Hematopoietic multipotent progenitor cell treated with erythropoietin and hydrocortisone succinate and interleukin-3 and kit ligand, for 6 days (in vitro differentiated cells): ENCODE results near the gene RPGRIP1L.
"Not testable (repeated sequence)": the region's sequence is repeated elsewhere in the genome, so short reads cannot be mapped to it uniquely, and the experiment has no call there.

Source experiments
- DNase-seq: peaks from one replicate; pipeline ENCODE4 v3.0.0-alpha.2; 2015

The RPGRIP1L gene

DNA sequence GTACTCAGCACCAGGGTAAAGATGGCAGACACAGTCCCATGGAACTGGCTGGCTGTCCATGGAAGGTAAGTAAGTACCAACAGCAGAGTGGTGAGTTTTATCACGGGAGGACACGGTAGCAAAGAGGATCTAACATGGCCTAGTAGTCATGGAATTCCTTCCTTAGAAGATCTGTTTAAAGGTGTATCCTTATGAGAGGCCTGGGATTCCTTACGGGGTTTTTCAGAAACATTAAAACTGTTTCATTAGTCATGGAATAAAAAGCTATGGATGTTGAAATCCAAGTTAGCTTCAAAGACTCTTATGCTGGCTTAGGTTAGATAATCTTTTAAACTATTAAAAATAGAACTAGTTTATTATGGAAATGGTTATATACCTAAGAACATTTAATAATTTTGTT, 7.7 kb upstream of the RPGRIP1L start:
- no peak for DNase-seq

DNA sequence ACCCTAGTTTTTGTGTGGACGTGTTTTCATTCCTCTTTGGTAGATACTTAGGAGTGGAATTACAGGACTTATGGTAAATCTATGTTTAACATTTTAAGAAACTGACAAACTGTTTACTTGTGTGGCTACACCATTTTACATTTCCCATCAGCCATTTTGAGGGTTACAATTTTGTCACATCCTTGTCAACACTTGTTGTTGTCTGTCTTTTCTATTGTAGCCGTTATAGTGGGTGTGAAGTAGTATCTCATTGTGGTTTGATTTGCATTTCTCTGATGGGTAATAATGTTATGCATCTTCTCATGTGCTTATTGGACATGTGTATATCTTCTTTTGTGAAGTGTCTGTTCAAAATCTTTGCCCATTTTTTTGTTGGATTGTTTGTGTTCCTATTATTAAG, 4.8 kb upstream of the RPGRIP1L start:
- DNase-seq = no peak

DNA sequence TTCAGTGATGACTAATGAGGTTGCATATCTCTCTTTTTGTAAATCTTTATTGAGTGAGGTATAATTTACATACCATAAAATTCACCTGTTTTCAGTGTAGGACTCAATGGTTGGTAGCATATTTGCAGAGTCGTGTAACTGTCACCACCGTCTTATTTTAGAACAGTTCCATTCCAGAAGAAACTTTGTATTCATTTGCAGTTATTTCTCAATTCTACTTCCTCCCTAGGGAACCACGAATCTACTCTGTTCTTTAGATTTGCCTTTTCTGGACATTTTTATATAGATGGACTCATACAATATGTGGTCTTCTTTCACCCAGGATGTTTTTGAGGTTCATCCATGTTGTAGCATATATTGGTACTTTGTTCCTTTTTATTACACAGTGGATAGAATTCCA, 4.0 kb upstream of the RPGRIP1L start:
- no peak for DNase-seq

DNA sequence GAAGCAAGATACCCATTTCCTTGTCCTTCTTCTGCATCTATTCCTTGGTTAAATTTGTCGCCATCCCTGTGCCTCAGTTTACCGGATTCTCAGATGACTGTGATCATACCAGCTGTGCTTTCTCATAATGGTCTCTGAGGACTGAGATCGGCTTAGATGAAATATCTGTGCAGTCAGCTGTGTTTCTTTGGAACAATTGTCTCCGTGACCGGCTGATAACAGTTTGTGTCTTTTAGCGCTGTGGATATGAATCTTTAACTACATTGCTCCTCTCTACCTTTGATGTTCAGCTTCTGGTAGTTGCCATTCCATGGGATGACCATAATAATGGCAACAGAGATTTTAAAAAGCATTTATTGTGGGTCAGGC, 770 bp upstream of the RPGRIP1L start:
- peak; percentile 28 for DNase-seq

DNA sequence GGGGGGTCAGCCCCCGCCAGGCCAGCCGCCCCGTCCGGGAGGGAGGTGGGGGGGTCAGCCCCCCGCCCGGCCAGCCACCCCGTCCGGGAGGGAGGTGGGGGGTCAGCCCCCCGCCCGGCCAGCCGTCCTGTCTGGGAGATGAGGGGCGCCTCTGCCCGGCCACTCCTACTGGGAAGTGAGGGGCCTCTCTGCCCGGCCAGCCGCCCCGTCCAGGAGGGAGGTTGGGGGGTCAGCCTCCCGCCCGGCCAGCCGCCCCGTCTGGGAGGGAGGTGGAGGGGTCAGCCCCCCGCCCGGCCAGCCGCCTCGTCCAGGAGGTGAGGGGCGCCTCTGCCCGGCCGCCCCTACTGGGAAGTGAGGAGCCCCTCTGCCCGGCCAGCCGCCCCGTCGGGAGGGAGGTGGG, 5.4 kb downstream of the RPGRIP1L start:
- DNase-seq = not testable (repeated sequence)

DNA sequence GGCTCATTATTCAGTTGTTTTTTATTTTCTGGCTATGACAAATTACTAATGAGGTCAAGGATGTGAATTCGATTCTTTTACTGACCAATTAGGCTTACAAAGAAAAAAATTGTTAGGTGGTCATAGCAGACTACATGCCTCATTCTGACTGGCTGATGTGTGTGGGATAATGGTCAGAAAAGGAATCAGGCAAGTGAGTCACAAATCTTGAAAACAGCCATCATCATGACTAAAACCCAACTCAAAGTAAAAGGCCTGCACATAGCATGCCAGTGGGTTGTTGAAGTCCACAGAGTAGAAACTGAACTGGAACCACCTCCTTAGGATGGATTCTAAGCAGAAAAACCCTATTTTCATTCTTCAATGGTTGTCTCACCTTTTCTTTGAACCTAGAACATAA, 8.6 kb downstream of the RPGRIP1L start:
- DNase-seq = no peak

DNA sequence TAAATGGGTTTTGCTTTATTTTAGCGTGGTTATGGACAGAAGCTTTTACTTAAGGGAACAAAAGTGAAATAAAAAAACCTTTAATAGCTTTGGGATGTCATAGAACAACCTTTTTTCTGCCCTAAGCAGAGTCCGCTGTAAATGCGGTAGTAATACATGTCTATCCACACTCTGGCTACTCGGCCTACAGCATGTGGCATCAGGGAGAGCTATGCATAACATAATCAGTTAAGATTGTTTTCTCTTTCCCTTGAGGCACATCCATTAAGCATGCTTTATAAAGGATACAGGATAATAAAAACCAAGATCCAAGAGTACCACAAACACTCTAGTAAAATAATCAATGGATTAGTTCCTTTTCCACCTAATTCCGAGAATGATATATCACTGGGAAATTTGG, 10.3 kb downstream of the RPGRIP1L start:
- no peak for DNase-seq

DNA sequence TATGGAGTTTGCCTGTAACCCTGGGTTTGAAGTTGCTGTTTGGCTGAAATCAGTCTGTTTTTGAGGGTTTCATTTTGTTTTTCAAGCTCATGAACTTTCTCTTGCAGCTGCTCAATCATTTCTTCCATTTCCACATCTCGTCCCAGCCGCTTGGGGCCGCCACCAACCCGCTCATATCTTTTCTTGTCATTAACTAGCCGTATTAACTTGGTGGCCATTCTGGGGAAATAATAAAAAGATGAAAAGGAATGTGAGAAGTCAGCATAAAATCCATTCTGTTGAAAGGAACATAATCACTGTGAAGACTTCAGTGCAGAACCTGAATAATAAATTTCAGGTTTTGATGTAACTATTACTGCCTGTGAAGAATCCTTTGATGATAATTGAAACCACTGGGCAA, 11.5 kb downstream of the RPGRIP1L start:
- DNase-seq = no peak

DNA sequence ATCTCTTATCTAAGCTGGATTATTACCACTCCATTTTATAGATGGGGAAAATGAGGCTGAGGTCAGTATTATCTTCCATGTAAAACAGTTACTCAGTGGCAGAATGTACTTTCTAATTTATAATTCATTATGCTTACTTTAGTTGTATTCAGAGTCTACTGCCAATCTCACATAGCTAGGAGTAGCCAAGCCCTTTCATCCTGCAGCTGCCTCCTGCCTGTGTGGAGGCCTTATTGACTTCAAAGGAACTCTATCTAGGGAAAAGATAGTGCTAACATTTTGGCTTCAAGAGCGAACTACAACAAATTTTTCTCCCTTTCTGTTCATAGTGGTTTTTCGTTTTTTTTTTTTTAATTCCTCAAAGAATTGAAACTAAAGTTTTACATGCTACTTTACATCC, 12.9 kb downstream of the RPGRIP1L start:
- no peak for DNase-seq

DNA sequence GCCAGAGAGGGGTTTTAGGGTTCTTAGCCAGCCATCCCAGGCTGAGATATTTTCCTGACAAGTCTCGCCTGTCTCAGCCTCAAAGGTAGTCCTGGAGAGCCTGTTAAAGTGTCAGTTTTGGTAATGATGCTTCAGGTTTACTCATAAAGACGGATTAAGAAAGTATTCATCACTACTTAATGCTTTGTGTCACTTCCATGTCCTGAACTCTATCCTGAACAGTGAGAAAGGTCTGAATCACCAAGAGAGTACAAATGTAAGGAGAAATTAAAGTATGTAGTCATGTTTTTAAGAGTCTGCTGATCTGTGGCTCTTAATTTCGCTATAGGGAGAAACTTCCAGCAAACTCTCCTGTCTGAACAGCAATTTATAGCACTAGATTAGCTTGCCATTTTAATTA, 14.0 kb downstream of the RPGRIP1L start:
- no peak for DNase-seq

DNA sequence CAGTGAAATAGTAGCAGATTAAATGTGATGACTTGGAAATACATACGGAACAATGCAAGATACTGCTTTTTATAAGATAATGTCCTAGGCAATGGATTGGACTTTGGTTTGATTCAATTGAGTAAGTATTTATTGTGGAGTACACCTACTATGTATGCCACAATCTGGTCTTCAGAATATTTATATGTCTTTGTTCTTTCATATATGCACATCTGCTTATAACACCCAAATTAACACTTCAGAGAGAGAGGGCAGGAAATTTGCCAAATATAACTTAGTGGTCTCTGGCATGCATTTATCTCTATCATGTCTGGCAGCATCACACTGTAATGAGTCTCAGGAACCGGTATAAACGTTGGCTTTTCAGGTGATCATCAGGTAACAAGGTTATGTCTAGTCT, 16.9 kb downstream of the RPGRIP1L start:
- no peak for DNase-seq

DNA sequence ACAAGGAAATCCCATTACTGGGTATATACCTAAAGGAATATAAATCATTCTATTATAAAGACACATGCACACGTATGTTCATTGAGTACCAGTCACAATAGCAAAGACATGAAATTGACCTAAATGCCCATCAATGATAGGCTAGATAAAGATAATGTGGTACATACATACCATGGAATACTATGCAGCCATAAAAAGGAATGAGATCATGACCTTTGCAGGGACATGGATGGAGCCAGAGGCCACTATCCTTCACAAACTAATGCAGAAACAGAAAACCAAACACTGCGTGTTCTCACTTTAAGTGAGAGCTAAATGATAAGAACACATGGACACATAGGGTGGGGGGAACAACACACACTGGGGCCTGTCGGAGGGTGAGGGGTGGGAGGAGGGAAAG, 18.3 kb downstream of the RPGRIP1L start:
- DNase-seq = not testable (repeated sequence)

DNA sequence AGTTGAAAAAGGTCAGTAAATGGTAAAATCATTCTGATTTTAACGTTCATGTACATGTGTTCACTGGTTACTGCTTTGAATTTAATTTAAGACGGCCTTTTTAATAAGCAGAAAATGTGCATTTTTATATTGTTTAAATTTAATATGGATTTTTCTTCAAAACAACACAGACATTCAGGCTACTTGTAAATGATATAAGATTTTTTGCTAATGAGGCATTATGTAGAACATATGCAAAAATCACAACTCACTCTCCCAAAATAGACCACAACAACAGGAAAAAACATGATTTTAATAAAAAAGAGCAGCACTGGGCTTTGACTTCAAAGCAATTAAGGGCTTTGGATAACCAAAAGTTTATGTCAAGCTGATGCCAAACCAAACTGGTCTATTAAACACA, 22.3 kb downstream of the RPGRIP1L start:
- no peak for DNase-seq

DNA sequence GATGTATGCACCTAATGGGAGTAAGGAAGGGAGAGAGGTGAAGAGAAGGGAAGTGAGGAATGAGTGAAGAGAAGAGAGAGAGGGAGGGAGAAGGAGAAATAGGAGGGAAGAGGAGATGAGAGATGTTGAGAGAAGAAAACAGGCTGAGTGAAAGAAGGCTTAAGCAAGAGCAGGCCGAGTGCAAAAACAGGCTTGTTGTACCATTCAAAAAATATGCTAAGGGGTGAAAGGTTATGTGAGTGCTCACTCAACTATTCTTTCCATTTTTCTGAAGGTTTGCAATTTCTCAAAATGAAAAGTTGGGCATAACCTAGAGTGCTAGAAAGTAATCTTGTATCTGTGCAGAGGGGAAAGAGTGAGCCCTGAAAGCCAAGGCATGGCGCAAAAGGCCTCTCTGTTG, 22.9 kb downstream of the RPGRIP1L start:
- DNase-seq = no peak

DNA sequence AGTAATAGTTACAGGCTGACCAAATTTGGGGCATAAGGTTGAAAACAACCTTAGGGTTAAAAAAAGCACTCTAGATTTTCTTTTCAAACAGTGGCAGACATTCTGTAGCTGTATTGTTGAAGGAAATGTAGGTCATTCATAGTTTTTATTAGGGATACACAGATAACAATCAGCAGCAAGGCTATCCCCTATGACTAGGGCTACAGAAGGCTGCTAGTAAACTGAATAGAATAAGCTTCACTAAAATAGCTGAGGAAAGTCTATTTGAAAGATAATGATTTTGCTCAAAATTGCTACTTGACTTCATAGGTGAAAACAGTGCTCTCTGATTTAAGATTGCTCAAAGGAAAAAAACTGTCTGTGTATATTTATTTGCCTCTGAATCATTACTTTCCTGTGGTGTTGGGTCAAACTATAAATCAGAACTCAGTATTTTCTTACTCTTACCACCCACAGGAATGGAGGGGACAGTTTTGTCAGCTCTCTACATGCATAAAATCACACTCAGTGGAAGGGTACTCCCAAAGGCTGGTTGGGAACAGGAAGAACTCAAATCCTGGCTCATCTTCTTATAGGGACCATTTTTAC, 24.8 kb downstream of the RPGRIP1L start:
- no peak for DNase-seq

DNA sequence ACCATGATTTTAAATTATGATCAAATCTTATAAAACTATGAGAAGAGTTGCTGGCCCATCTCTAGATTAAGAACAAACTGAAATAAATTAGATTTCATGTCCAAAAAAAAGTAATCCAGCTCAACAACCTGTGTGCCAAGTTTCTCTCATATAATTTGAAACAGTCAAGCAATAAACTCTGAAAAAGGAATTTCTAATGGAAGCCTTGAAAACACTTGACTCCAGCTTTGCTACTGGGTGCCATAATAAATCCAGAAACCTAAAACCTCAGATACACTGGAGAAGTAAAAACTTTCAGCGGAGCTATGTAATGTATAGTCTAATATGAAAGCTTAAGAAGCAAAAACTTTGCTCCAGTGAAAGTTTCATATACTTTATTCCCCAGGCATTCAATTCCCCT, 25.5 kb downstream of the RPGRIP1L start:
- no peak for DNase-seq

DNA sequence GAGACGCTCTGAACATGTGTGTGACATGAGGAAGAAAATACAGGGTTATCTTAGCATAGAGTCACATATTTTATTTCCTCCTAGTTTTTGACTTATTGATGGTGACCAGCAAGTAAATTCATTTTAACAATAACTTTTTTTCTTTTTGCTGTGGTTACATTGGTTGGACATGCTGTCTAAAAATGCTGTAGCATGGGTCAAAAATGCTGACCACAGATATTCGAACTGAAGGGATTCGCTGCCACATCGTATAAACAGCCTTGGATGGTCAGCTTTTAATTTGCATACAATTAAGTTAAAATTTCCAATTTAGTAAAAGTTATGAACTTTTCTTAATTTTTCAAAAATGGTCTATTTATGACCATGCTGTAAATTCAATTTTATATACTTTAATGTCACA, 30.5 kb downstream of the RPGRIP1L start:
- DNase-seq = no peak

DNA sequence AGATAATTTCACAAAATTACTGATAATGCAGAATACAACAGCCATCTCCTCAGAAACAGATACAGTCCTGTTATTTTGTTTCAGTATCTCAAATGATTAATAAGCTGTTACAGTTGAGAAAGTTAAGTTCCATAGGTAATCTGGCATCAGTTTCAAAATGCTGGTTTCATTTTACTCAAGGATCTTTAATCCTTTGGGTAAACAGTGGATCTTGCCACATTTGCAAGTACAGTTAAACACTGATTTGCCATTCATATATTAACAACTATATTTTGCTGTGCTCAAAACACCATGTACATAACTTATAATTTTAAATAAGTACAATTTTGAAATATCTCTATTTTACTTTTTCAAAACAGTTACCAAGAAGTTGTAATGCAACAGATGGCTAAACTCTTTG, 31.2 kb downstream of the RPGRIP1L start:
- DNase-seq = no peak

DNA sequence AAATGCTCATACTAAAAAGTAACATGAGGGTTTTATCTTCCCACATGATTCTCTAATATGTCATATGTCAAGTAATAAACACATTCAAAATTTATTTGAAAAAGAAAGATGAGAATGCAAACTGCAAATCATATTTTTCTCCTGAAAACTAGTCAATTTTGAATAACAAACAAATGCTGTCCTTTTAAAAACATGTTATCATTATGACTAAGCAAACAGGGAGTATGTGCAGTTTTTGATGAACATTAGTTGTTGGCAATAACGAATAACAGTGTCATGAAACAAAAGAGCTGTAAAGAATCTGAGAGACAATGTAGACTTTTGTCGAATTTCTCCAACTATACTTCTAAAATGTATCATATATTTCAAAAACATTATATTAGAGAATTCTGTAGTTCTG, 34.8 kb downstream of the RPGRIP1L start:
- no peak for DNase-seq

DNA sequence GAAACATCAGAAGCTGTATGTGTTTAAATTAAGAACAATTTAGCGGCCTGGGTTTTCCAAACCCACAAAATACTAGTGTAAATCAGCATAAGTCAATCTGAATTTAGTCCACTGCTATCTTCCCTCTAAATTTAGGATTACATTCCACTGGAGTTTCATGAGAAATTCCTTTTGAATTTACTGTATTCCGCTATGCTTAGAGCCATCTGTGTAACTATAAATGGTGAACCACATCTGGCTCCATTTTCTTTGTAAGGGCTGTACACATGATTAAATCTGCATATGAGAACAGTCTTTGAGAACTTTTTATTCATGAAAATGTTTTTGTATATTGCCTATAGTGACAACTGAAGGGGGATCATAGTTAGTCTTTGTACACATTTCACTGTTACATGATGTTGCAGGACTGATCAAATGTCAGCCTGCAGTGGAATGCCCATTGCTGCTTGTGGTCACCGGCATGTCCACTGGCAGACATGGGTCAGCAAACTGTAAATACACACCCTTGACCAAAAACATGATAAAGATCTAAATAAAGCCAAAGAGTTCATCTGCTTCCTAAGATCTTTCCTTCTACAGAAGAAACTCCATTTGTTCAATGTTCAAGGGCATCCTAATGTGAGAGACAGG, 36.8 kb downstream of the RPGRIP1L start:
- DNase-seq = no peak

DNA sequence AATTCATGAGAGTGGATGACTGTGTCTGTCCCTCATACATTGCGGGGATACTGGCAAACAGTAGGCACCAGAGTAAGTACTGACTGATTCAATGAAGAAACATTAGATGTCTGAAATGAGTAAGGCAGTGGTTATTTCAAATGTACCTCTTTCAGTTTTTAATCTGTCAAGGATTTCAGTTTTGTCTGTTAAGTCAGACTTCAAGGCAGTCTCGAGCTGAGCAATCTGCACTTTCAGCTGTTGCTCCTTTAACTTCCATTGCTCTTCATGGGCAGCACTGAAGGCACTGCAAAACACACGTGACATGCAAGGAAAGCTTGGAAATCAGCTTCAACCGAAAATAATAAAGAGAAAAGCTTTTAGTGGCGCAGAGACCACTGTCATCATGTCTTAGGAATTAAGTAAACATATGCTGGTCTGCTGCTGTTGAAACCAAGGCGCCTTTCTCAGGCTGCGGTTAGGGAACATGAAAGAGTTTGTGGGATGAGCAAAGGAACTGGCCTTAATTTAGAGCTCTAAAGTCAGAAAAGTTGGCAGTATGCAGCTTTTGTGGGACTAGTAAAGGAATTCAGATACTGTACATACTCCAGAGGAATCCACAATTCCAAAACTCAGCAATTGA, 38.8 kb downstream of the RPGRIP1L start:
- no peak for DNase-seq

DNA sequence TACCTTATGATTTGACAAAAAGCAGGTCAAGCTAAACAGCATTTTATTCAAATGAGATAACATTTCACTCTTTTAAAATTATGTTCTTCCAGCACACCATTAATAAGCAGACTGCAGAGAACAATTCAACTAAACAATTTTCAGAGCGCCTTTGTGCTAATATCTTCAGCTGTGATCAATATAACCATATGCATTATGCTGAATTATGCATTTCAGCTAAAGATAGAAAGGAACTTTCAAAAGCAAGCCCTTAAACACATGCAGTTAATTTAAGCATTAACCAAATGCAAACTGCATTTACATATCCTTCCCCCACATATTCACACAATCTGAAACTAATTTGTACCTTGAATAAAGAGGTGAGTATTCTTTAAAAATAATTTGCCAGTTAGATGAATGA, 41.6 kb downstream of the RPGRIP1L start:
- no peak for DNase-seq

DNA sequence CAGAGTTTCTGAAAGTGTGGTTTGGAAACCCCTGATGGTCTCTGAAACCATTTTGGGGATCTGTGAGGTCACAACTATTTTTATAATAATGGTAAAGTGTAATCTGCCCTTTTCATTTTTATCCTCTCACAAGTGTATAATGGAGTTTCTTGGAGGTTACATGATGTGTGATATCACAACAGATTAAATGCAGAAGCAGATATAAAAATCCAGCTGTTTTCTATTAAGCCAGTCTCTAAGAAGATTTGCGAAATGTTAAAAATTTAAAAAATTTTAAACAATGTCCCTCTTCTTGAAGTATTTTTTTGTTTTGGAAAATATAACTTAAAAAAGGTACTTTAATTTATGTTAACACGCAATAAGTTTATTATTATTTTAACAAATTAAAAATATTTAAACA, 48.7 kb downstream of the RPGRIP1L start:
- no peak for DNase-seq

DNA sequence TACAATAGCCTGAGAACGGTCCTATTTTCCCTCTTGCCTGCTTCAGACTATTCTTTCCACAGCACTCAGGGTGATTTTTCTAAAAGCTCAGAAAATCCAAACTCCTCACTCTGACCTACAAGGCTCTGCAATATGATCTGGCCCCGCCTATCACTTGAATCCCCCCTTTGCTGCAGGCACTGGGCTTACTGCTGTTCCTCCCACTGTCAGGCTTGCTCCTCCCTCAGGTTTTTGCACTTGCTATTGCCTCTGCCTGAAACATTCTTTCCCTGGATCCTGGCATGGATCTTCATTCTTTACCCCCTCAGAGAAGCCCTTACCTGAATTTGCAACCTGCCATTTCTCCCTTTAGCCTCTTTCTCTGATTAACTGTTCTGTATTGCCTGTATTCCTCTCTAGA, 52.3 kb downstream of the RPGRIP1L start:
- DNase-seq = no peak

DNA sequence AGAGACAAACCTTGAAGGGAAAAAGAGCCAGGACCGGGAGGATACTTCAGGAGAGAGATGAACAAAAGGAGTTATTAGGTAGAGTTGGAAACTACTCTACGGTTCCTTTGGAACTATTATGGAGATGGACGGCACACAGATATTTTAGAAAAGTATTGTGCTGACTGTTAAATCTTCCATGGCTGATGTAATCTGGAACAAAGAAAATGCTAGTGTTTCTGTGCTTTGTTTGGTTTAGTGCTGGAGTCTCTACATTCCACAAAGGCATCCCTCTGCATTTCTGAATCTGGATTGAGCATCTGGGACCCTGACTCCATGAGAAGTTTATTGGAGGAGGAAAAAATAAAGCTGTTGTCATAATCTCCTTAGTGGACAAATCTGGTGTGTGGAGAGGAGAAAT, 57.2 kb downstream of the RPGRIP1L start:
- no peak for DNase-seq
